Measurements from ENCODE around the gene PPID. TPM values are rescaled to one million over a fixed set of nuclear protein-coding genes. Genes with fewer than 3 reads are reported as not detected.

The PPID gene
- total and polyA plus RNA-seq, 2 donors (not counting 3 experiments of a cell fraction or from before 2014, with no cell fraction given): 11.5 to 25.7 TPM

- no peak overlapping the region for H3K9ac ChIP-seq (replicated peaks; ENCODE audit: extremely low read depth, insufficient read depth, low read length)
- no peak overlapping the region for H3K4me3 ChIP-seq (replicated peaks in 1 of 3; ENCODE audit: insufficient read depth in 1 of 3, low read depth in 1 of 3, low read length in 3 of 3)
- dilution Hi-C loops (cut with MboI; ENCODE audit: extremely low pct_ligation_motif_present, low sequenced_read_pairs): no loop called here
- H2AFZ ChIP-seq (ENCODE audit: low read depth, low read length): no peak overlapping the region
- intact Hi-C loops (cut with micrococcal nuclease): no loop called here
- H3K79me2 ChIP-seq (ENCODE audit: control insufficient read depth, insufficient read depth, low read length): no peaks in the 10 kb centered on the region
- no peaks in the 10 kb centered on the region for H3K9me3 ChIP-seq (replicated peaks; ENCODE audit: control insufficient read depth, insufficient read depth, low read length)
- BruUV-seq (replicated peaks): no TSS peak
- ChIA-PET POLR2A (no interaction called here), CTCF (interaction anchor here (1.0 to 2.6 kb wide), 9 partner anchors 13 to 717 kb away, joined by 3 to 26 read pairs (median 3); no protein-coding TSS in a partner anchor)
- FAIRE-seq (no peak), DNase-seq (ENCODE audit: low read depth, low spot score) (no peak)
- H3K9me1 ChIP-seq (replicated peaks; ENCODE audit: control insufficient read depth, extremely low read depth, insufficient read depth, low read length): no peaks in the 10 kb centered on the region
- no peaks in the 10 kb centered on the region for H4K20me1 ChIP-seq (replicated peaks; ENCODE audit: control insufficient read depth, extremely low read depth, insufficient read depth, low read length)
- H3K27ac ChIP-seq (ENCODE audit: insufficient read depth, low read depth, low read length): no peak overlapping the region
- H3K4me2 ChIP-seq (ENCODE audit: insufficient read depth, low read length): no peak overlapping the region
- no peaks in the 10 kb centered on the region for H3K4me1 ChIP-seq (ENCODE audit: control insufficient read depth, extremely low read depth, insufficient read depth, low read length)
- no peaks in the 10 kb centered on the region for H3K36me3 ChIP-seq (ENCODE audit: control insufficient read depth in 2 of 2, extremely low read depth in 1 of 2, insufficient read depth in 2 of 2, low read length in 2 of 2)
- peaks cover 9 to 14% of the 10 kb centered on the region in 2 experiments for H3K27me3 ChIP-seq (ENCODE audit: control insufficient read depth in 2 of 2, insufficient read depth in 2 of 2, low read length in 2 of 2)
- TF ChIP-seq MYC (IDR thresholded peaks at IDR 0.05; ENCODE audit: low read depth, low read length): no peak
- no peak for TF ChIP-seq MAX (IDR thresholded peaks at IDR 0.05; ENCODE audit: insufficient read depth, insufficient read length)
- no peak for TF ChIP-seq POLR2AphosphoS5 (IDR thresholded peaks at IDR 0.05; ENCODE audit: insufficient read depth, low read depth, low read length)
- TF ChIP-seq CTCF (IDR thresholded peaks at IDR 0.05; ENCODE audit: extremely low read depth in 1 of 2, insufficient read depth in 1 of 2, low read depth in 1 of 2, low read length in 2 of 2): no peak
- TF ChIP-seq FOS (IDR thresholded peaks at IDR 0.05; ENCODE audit: borderline replicate concordance, insufficient read depth, low read length): no peak
- TF ChIP-seq EZH2 (IDR thresholded peaks at IDR 0.05; ENCODE audit: borderline replicate concordance, low read depth, low read length, severe bottlenecking): no peak
- TF ChIP-seq JUN (IDR thresholded peaks at IDR 0.05; ENCODE audit: borderline replicate concordance, insufficient read depth, insufficient read length, low read depth): no peak
- no peak for TF ChIP-seq POLR2A (IDR thresholded peaks at IDR 0.05; ENCODE audit: low read depth, low read length)
- TF ChIP-seq GATA2 (IDR thresholded peaks at IDR 0.05; ENCODE audit: insufficient read depth, insufficient read length, low read depth, low read length): no peak
Measured at GRCh38 chr4:158728236-158728635, 5.0 kb upstream of the PPID start.

All from endothelial cell of umbilical vein (primary cell).